Body of pancreas (tissue), 4 donors: Measurements from ENCODE around the gene SPRED1.

Source experiments
- CTCF ChIP-seq, 7 experiments: fragments of 450-650 bp in 4 of 7; fragments of 200-600 bp in 3 of 7; sonication (generic) in 3 of 7; IDR thresholded peaks; one replicate each; pipeline ENCODE4 v1.5.1; 2016 to 2019; ENCODE audit warnings: antibody characterized with exemption in 7 of 7
- POLR2A ChIP-seq, 3 donors: fragments of 450-650 bp; IDR thresholded peaks; one replicate each; pipeline ENCODE4 v1.6.1; 2016; ENCODE audit warnings: antibody characterized with exemption in 3 of 3, mild to moderate bottlenecking in 2 of 3

- no peak for TF ChIP-seq CTCF (IDR thresholded peaks at IDR 0.05)
- no peak for TF ChIP-seq POLR2A (IDR thresholded peaks at IDR 0.05)
Observed at GRCh38 chr15:38217191-38217595, 35.4 kb upstream of the SPRED1 start.
